SK-N-SH treated with all-trans-retinoic acid at 6 μM for 48 hours (cell line): ENCODE data around the gene ARHGAP33.
A peak's percentile ranks its signal among the peaks of the same experiment; 100 is the strongest.

Experiments
- ATAC-seq: fragments of 200-7000 bp; cut with Tn5 transposase; 3 replicates; pipeline ENCODE4 v1.9.1; 2020; ENCODE audit warnings: mild to moderate bottlenecking, moderate library complexity
- ARNTL ChIP-seq: fragments of 450-650 bp; formaldehyde crosslinking; IDR thresholded peaks from 2 replicates; pipeline ENCODE4 v1.5.0; 2020; ENCODE audit warnings: low read depth, mild to moderate bottlenecking, moderate library complexity, borderline replicate concordance
- BACH2 ChIP-seq: fragments of 250-450 bp; sonication (Bioruptor Pico); IDR thresholded peaks from 2 replicates; pipeline ENCODE4 v1.9.0; 2021; ENCODE audit warnings: mild to moderate bottlenecking, borderline replicate concordance
- CREB5 ChIP-seq: fragments of 250-450 bp; sonication (Bioruptor Pico); IDR thresholded peaks from 2 replicates; pipeline ENCODE4 v1.5.1; 2020; ENCODE audit warnings: low read depth, mild to moderate bottlenecking, moderate library complexity
- CSDC2 ChIP-seq: fragments of 250-450 bp; sonication (Bioruptor Pico); IDR thresholded peaks from 2 replicates; pipeline ENCODE4 v1.5.0; 2020; ENCODE audit warnings: mild to moderate bottlenecking, moderate library complexity
- ESRRG ChIP-seq: fragments of 250-450 bp; sonication (Bioruptor Pico); IDR thresholded peaks from 2 replicates; pipeline ENCODE4 v1.6.1; 2021; ENCODE audit warnings: mild to moderate bottlenecking
- GLIS3 ChIP-seq: fragments of 250-450 bp; sonication (Bioruptor Pico); IDR thresholded peaks from 2 replicates; pipeline ENCODE4 v1.5.0; 2020; ENCODE audit warnings: mild to moderate bottlenecking, moderate library complexity
- ISL1 ChIP-seq: fragments of 250-450 bp; sonication (Bioruptor Pico); IDR thresholded peaks from 2 replicates; pipeline ENCODE4 v2.1.2; 2022; ENCODE audit warnings: mild to moderate bottlenecking, moderate library complexity
- OSR1 ChIP-seq: fragments of 250-450 bp; sonication (Bioruptor Pico); IDR thresholded peaks from 2 replicates; pipeline ENCODE4 v1.8.0; 2022; ENCODE audit warnings: moderate library complexity, mild to moderate bottlenecking, inconsistent platforms
- PPARA ChIP-seq: fragments of 250-450 bp; sonication (Bioruptor Pico); IDR thresholded peaks from 2 replicates; pipeline ENCODE4 v1.5.0; 2020; ENCODE audit warnings: mild to moderate bottlenecking, borderline replicate concordance
- RARB ChIP-seq: fragments of 250-450 bp; sonication (Bioruptor Pico); IDR thresholded peaks from 2 replicates; pipeline ENCODE4 v1.8.0; 2021; ENCODE audit warnings: mild to moderate bottlenecking, moderate library complexity
- SNAI2 ChIP-seq: fragments of 250-450 bp; sonication (Bioruptor Pico); IDR thresholded peaks from 2 replicates; pipeline ENCODE4 v1.5.0; 2020; ENCODE audit warnings: mild to moderate bottlenecking, moderate library complexity
- TCF4 ChIP-seq: fragments of 250-450 bp; sonication (Bioruptor Pico); IDR thresholded peaks from 2 replicates; pipeline ENCODE4 v1.8.0; 2021; ENCODE audit warnings: mild to moderate bottlenecking, moderate library complexity, borderline replicate concordance
- TSHZ2 ChIP-seq: fragments of 250-450 bp; sonication (Bioruptor Pico); IDR thresholded peaks from 2 replicates; pipeline ENCODE4 v1.5.0; 2020; ENCODE audit warnings: mild to moderate bottlenecking, moderate library complexity
- ZC3H10 ChIP-seq: fragments of 250-450 bp; sonication (Bioruptor Pico); IDR thresholded peaks from 2 replicates; pipeline ENCODE4 v1.5.1; 2021; ENCODE audit warnings: mild to moderate bottlenecking, moderate library complexity
- ZFP3 ChIP-seq: fragments of 250-450 bp; sonication (Bioruptor Pico); IDR thresholded peaks from 2 replicates; pipeline ENCODE4 v1.5.0; 2020; ENCODE audit warnings: mild to moderate bottlenecking, moderate library complexity
- ZFP30 ChIP-seq: fragments of 450-650 bp; formaldehyde crosslinking; IDR thresholded peaks from 2 replicates; pipeline ENCODE4 v1.5.0; 2022; ENCODE audit warnings: mild to moderate bottlenecking, moderate library complexity
- ZNF565 ChIP-seq: fragments of 450-650 bp; formaldehyde crosslinking; conservative IDR thresholded peaks from 2 replicates; pipeline ENCODE4 v1.5.0; 2020; ENCODE audit warnings: low read depth, mild to moderate bottlenecking, moderate library complexity
- ZNF70 ChIP-seq: fragments of 450-650 bp; formaldehyde crosslinking; IDR thresholded peaks from 2 replicates; pipeline ENCODE4 v1.5.0; 2020; ENCODE audit warnings: mild to moderate bottlenecking, moderate library complexity
- ZNF8 ChIP-seq: fragments of 450-650 bp; formaldehyde crosslinking; IDR thresholded peaks from 2 replicates; pipeline ENCODE4 v1.5.0; 2020; ENCODE audit warnings: mild to moderate bottlenecking, moderate library complexity
- TF ChIP-seq, protein P1 (sequence below): fragments of 250-450 bp; sonication (Bioruptor Pico); IDR thresholded peaks from 2 replicates; pipeline ENCODE4 v1.5.1; 2021; ENCODE audit warnings: mild to moderate bottlenecking, moderate library complexity
- TF ChIP-seq, protein P2 (sequence below): fragments of 250-450 bp; sonication (Bioruptor Pico); IDR thresholded peaks from 2 replicates; pipeline ENCODE4 v1.8.0; 2021; ENCODE audit warnings: low read depth, mild to moderate bottlenecking, moderate library complexity, borderline replicate concordance
- TF ChIP-seq, protein P3 (sequence below): fragments of 250-450 bp; sonication (Bioruptor Pico); IDR thresholded peaks from 2 replicates; pipeline ENCODE4 v1.8.0; 2020; ENCODE audit warnings: mild to moderate bottlenecking, moderate library complexity, borderline replicate concordance

The ARHGAP33 gene

GRCh38 chr19:35775046-35775297, 392 bp upstream of the ARHGAP33 start:
- TF ChIP-seq GLIS3 (CRISPR knock-in tag) (no peak), CREB5 (CRISPR knock-in tag) (no peak), BACH2 (no peak), OSR1 (CRISPR knock-in tag) (no peak), TSHZ2 (no peak), ZFP3 (CRISPR knock-in tag) (no peak), TCF4 (CRISPR knock-in tag) (no peak), CSDC2 (no peak), ZNF8 (CRISPR knock-in tag) (no peak), ZFP30 (CRISPR knock-in tag) (no peak), ISL1 (CRISPR knock-in tag) (no peak), ZC3H10 (CRISPR knock-in tag) (no peak)
- TF ChIP-seq, protein P1, sequence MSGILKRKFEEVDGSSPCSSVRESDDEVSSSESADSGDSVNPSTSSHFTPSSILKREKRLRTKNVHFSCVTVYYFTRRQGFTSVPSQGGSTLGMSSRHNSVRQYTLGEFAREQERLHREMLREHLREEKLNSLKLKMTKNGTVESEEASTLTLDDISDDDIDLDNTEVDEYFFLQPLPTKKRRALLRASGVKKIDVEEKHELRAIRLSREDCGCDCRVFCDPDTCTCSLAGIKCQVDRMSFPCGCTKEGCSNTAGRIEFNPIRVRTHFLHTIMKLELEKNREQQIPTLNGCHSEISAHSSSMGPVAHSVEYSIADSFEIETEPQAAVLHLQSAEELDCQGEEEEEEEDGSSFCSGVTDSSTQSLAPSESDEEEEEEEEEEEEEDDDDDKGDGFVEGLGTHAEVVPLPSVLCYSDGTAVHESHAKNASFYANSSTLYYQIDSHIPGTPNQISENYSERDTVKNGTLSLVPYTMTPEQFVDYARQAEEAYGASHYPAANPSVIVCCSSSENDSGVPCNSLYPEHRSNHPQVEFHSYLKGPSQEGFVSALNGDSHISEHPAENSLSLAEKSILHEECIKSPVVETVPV (CRISPR knock-in tag), result no peak
- TF ChIP-seq, protein P2, sequence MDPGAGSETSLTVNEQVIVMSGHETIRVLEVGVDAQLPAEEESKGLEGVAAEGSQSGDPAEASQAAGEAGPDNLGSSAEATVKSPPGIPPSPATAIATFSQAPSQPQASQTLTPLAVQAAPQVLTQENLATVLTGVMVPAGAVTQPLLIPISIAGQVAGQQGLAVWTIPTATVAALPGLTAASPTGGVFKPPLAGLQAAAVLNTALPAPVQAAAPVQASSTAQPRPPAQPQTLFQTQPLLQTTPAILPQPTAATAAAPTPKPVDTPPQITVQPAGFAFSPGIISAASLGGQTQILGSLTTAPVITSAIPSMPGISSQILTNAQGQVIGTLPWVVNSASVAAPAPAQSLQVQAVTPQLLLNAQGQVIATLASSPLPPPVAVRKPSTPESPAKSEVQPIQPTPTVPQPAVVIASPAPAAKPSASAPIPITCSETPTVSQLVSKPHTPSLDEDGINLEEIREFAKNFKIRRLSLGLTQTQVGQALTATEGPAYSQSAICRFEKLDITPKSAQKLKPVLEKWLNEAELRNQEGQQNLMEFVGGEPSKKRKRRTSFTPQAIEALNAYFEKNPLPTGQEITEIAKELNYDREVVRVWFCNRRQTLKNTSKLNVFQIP (CRISPR knock-in tag), result no peak
- TF ChIP-seq, all 23 proteins: peak for 0
- ATAC-seq, result peak; percentile 46

DNA sequence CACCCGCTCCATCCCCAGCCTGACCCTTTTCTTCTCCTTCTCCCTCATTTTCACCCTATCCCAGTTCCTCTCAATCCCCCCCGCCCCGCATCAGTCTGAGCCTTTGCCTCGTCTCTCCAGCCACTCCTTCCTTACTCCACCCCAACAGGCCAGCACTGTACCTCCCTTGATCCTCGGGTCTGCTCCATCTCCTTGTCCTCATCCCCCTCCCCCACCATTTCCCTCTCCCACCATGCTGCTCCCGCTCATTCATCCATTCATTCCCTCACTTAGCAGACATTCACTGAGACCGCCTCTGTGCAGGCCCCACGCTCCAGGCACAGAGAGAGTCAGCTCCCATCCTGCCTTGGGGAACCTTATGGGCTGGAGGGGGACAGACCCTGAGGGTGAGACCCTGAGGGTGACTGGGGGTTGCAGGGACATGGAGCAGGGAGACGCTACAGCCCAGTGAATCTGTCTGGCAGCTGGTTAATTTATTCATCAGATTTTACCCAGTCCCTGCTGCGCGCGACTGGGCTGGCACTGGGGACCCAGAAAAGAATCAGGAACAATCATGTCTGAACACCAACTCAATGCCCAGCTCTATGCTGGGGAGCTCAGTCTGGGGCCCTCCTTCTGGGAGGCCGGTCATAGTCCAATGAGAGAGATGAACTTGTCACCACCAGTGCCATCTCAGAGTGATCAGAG, 881 bp downstream of the ARHGAP33 start:
- no peak for ATAC-seq

DNA sequence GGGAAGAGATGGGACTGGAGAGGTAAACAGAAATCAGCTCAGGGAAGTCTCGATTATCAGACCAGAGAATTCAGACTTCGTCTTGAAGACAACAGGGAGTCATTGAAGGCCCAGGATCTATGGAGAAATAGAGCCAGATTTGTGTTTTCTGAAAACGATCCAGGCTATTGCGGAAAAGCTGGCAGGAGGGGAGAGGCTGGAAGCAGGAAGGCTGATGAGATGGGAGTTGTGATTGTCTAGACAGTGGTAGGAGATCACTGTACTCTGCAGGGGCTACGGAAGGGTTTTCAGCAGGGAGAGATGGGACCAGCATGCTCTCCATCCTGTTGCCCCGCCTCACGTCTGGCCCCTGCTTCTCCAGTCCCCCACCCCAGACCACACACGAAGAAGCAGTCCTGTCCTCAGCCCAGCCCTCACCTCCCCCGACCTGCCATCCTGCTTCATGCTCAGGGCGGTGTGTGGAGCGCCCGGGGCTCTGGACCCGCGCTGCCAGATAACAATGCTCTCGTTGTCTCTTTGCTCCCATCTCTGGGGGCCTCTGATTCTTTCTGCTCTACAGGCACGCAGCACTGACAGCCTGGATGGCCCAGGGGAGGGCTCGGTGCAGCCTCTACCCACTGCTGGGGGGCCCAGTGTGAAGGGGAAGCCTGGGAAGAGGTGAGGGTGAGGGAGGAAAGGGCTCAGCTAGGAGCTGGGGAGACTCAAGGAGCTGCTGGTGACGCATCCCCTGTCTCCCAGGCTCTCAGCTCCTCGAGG, 1.9 kb downstream of the ARHGAP33 start:
- no peak for ATAC-seq

More for the DNA sequence above, 881 bp downstream of the ARHGAP33 start:
- peak; percentile 97 for TF ChIP-seq ZNF70 (CRISPR knock-in tag)
- TF ChIP-seq TCF4 (CRISPR knock-in tag), result no peak

More for the DNA sequence above, 1.9 kb downstream of the ARHGAP33 start:
- no peak for TF ChIP-seq GLIS3 (CRISPR knock-in tag)
- TF ChIP-seq ESRRG, result no peak
- no peak for TF ChIP-seq PPARA
- no peak for TF ChIP-seq BACH2
- no peak for TF ChIP-seq RARB (CRISPR knock-in tag)
- no peak for TF ChIP-seq SNAI2 (CRISPR knock-in tag)
- TF ChIP-seq TCF4 (CRISPR knock-in tag), result no peak
- TF ChIP-seq CREB5 (CRISPR knock-in tag), result no peak
- no peak for TF ChIP-seq ZFP30 (CRISPR knock-in tag)
- TF ChIP-seq, protein P3, sequence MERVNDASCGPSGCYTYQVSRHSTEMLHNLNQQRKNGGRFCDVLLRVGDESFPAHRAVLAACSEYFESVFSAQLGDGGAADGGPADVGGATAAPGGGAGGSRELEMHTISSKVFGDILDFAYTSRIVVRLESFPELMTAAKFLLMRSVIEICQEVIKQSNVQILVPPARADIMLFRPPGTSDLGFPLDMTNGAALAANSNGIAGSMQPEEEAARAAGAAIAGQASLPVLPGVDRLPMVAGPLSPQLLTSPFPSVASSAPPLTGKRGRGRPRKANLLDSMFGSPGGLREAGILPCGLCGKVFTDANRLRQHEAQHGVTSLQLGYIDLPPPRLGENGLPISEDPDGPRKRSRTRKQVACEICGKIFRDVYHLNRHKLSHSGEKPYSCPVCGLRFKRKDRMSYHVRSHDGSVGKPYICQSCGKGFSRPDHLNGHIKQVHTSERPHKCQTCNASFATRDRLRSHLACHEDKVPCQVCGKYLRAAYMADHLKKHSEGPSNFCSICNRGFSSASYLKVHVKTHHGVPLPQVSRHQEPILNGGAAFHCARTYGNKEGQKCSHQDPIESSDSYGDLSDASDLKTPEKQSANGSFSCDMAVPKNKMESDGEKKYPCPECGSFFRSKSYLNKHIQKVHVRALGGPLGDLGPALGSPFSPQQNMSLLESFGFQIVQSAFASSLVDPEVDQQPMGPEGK, result no peak
- TF ChIP-seq ZC3H10 (CRISPR knock-in tag), result no peak
- TF ChIP-seq ZNF565 (CRISPR knock-in tag), result no peak
- TF ChIP-seq CSDC2, result no peak
- TF ChIP-seq, protein P1 (CRISPR knock-in tag), result no peak
- no peak for TF ChIP-seq ZFP3 (CRISPR knock-in tag)
- TF ChIP-seq ZNF70 (CRISPR knock-in tag), result no peak
- TF ChIP-seq, protein P2 (CRISPR knock-in tag), result no peak
- TF ChIP-seq ZNF8 (CRISPR knock-in tag), result no peak
- TF ChIP-seq ARNTL (CRISPR knock-in tag), result no peak
- TF ChIP-seq, all 23 proteins: peak for 0
